ENCODE data around the gene CDK4.

- no peak for TF ChIP-seq CTCF (conservative IDR thresholded peaks at IDR 0.05)
- no peak for TF ChIP-seq EZH2 (IDR thresholded peaks at IDR 0.05; ENCODE audit: low read depth)
Observed at GRCh38 chr12:57782243-57782607, 30.1 kb upstream of the CDK4 start.

Data from PC-9 (cell line).